HG03039 (cell line): ENCODE measurements around the gene CPED1.
"Not testable (repeated sequence)": the region's sequence is repeated elsewhere in the genome, so short reads cannot be mapped to it uniquely, and the experiment has no call there.

Source experiments
- ATAC-seq: cut with Tn5 transposase; IDR thresholded peaks from one replicate; pipeline ENCODE4 v1.9.1; 2021; ENCODE audit warnings: mild to moderate bottlenecking, moderate library complexity; ENCODE audit not compliant: unreplicated experiment

The CPED1 gene

GRCh38 chr7:120994512-120995410 is 6.2 kb downstream of the CPED1 start:
- ATAC-seq, result no peak

DNA sequence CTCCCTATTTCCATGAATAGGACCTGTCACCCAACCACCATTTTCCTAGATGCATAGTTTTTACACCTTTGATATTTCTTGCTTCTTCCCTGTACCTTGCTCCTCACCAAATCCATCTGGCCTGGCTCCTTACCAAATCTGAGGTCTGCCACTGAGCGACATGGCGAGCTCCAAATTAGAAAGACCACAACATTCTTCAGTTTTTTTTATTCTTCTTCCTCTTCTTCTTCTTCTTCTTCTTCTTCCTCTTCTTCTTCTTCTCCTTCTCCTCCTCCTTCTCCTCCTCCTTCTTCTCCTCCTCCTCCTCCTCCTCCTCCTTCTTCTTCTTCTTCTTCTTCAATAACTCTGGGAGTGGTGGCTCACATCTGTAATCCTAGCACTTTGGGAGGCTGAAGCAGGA is 7.1 kb downstream of the CPED1 start:
- ATAC-seq, result no peak

GRCh38 chr7:120996333-120996987 is 7.9 kb downstream of the CPED1 start:
- ATAC-seq, result no peak

DNA sequence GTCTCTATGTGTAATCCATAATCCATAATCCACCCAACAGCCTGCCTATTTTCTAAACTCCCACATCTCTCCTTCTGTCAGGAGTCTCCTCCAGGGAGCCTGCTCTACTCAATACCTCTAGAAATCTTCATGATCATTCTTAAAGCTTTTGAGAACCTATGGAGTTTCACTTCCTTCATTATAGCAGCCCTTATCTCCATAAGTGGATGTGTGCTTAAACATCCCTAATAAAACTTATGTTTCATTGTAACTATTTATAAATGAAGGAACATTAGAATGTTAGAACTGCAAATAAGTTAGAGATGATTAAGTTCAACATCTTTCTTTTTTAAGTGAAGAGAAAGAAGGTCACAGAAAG is 8.5 kb downstream of the CPED1 start:
- ATAC-seq, result no peak

- ATAC-seq, result no peak
Measured at GRCh38 chr7:120997882-120998474, 9.5 kb downstream of the CPED1 start.

GRCh38 chr7:120998520-120998919 is 10.0 kb downstream of the CPED1 start:
- no peak for ATAC-seq

DNA sequence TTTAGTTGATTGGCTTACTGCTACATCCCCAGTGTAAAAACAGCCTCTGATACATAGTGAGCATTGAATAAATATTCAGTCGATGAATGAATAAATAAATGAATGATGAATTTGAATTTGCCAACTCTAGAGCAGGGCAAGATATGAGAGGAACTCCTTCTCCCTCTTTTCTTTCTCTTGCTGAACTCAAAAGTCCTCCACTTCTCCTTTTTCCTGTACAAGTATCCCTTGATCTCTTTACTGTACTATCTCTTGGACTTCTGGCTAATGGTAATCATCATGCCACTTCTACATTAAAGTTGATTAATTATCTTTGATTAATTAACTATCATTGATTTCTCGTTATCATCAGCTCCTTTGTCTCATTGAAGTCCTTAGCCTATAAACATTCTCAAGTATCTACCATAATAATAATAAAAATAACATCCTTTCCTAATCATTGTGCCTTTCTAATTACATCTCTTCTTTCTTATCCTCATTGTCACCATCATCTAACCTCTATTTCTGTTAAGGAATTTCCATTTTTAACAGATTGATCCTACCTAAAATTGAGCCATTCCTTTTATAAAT is 10.6 kb downstream of the CPED1 start:
- no peak for ATAC-seq

DNA sequence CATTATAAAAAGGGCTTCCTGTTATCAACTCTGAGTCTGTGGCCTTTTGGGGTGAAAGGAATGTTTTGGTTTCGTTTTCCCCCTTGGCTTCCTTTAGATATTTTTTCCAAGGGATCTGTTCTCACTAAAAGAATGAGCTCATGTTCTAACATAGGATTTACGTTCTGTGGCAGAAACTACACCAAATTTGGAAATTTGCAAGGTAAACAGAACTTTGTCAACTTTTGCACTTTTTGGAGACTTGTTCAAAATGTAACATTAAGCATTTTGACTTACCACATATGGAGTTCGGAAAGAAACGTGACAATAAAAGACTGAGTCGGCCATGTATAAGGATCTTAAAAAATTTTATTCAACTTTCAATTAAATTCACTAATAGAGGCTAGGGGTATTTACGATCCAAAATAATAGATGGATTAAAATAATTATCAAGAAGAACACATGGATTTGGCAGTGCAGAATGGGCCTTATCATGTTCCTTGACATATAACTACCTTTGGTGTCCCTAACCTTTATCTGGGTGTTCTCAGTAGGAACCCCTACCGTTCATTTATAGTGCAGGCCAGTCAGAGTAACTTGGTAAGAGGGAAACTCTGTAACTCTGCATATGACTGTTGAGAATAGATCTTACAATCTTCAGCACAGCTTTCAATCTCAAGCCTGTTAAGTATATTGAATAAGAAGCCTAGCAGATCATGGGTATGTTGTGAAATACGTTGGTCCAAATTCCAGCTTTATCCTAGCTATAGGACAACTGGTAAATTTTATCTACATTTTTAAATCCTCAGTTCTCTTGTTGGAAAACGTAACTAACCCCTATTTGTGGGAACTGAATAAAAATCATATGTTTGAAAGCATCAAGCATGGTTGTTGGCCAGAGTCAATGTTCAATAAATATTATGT is 11.8 kb downstream of the CPED1 start:
- ATAC-seq, result no peak

DNA sequence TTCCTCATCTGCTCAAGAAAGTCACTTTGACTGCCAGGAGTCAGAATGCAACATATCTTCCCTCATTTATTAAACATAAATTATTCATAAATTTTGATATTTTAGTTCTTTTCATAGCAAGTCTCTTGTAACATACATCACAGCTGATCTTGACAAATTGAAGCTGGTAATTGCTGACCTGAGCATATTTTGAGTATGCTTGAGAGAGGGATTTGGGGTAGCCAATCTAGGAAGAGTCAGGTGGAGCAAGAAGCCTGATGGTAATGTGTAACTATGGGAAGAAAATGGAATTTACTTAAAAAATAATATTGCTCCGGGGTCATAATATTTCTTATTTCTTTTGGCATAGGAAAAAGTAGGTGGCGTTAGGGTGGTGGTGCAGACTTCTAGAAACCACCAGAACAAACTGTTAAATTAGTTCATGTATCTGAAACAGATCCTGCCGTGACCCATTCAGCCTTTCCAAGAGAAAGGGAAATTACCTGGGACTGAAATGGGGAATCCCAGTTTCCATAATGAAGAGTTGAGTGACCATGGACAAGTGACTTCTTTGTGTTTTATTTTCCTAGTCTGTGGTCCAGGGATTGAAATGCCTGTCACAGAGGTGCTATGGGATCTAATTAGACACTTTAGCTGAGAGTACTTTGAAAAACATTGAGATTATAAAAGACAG is 12.9 kb downstream of the CPED1 start:
- no peak for ATAC-seq

DNA sequence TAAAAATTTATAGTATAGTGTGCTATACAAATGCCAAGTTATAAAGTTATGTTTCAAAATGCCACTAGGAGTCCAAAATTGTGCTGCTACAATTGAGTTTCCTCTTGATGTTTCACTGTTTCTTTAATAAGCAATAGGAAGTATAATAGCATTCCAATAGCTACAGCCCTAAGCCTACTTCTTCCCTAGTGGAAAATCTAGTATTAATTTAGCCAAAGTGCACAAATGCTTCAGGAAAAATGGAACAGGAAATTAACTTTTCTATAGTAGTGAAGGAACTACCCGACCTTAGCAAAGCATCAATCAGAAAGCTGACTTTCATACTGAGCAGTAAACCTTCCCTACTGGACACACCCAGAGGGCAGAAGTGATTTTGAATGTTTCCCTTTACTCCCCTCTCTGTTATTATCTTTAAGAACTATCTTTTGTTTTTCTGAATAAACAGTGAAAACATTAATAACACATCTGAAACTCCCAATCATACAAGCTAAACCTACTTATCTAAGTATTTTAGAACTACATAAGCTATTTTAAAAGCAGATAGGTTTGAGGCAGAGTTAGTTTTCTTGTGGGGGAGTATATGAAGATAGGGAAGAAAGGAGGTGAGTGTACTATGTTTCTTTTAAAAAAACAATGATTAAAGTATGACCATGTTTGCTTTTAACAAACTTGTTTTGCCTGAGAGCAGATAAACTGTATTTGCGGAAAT is 13.7 kb downstream of the CPED1 start:
- ATAC-seq, result no peak

- ATAC-seq, result no peak
Measured at GRCh38 chr7:121002757-121003200, 14.3 kb downstream of the CPED1 start.

DNA sequence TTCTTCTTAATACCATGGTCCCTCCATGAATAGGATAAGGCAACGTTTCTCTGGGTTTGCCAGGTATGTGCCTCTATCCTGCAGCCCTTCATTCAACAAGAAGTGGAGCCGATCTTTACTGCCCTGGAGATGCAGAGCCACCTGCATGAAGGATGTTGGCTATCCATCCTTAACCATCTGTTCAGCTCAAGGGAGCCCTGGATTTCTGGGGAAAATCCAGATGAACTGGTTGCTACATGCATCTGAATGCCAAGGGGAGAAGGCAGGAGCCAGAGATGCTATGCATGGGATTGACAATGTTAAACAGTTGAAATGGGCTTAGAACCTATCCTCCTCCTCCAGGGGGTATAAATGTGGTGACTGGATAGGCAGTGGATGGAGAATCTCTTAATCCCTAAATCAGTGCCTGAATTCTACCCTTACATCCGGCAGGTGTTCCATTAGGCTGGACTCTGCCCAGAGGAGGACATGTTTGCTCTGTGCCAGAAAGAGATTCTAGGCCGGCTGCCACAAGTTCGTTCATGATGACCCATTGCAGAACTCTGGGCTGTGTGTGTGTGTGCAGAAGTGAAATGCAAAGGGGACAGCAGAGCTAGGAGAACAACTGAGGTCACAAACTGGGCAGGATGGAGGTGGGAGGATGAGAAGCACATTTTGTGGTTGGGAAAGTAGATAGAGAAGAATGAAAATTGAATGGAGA is 15.6 kb downstream of the CPED1 start:
- no peak for ATAC-seq

GRCh38 chr7:121005058-121005457 is 16.5 kb downstream of the CPED1 start:
- not testable (repeated sequence) for ATAC-seq

DNA sequence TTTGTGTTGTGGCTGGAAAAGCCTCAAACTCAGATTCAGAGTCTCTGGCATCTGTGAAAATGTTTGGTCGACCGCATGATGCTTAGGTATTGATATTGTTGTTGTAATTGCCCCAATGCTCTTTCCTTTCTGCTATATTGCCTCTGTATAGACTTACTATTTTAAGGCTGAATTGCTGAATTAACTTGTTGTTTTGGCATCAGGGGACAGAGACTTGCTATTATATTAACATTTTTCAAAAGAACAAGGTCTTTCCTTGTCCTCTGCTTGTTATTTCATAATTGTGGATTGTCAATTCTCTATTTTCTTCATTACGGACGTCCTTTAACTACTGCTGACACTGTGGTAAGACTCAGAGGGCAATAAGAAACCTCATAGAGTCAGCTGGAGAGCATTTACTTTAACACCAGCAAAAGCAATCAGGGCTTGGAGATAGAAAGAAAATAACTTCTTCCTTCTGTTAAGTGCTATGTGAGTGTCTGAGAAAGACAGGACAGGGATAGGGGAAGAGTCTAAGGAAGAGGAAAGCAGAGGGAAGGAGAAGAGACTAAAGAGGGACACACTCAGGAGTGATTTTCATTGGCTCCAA is 17.6 kb downstream of the CPED1 start:
- no peak for ATAC-seq

GRCh38 chr7:121006711-121007315 is 18.3 kb downstream of the CPED1 start:
- ATAC-seq, result no peak

DNA sequence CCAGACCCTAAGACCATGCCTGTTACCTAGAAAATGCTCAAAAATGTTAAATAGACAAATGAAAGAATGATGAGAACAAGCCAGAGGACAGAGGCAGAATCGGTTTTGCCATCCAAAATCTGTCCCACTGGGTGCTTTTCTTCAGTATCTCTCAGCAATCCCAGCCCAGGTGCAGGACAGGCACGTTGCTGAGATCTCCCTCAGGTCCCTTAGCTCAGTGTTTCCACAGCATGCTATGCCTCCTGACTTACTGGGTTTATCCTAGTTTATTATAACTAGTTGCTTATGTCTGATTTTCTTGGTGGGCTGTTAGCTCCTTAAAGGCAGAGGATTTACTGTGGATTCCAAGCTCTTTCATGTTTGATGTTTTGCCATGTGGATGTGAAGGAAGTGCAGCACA is 20.3 kb downstream of the CPED1 start:
- no peak for ATAC-seq

- ATAC-seq, result no peak
Measured at GRCh38 chr7:121011401-121011800, 22.9 kb downstream of the CPED1 start.
